Sigmoid colon (tissue), 7 donors: ENCODE data around the gene PLA2R1. TPM values are rescaled to one million over a fixed set of nuclear protein-coding genes. Genes with fewer than 3 reads are reported as not detected.

ENCODE experiments used
- DNase-seq: peaks from one replicate; pipeline ENCODE4 v3.0.0-alpha.2; 2019
- H3K27ac ChIP-seq, 4 donors: fragments of 200-600 bp; sonication (generic); one replicate each; pipeline ENCODE4 v1.5.1; 2016 to 2019; ENCODE audit warnings: mild to moderate bottlenecking in 1 of 4
- H3K27me3 ChIP-seq, 3 donors: fragments of 200-600 bp; sonication (generic); one replicate each; pipeline ENCODE4 v1.5.1; 2019; ENCODE audit warnings: mild to moderate bottlenecking in 1 of 3
- H3K36me3 ChIP-seq, 4 donors: fragments of 200-600 bp; sonication (generic); one replicate each; pipeline ENCODE4 v1.5.1; 2016 to 2019
- H3K4me1 ChIP-seq, 4 donors: fragments of 200-600 bp; sonication (generic); one replicate each; pipeline ENCODE4 v1.5.1; 2017 to 2019
- H3K4me3 ChIP-seq, 4 donors: fragments of 200-600 bp; sonication (generic); one replicate each; pipeline ENCODE4 v1.5.1; 2017 to 2019; ENCODE audit warnings: mild to moderate bottlenecking in 2 of 4, moderate library complexity in 1 of 4
- H3K9me3 ChIP-seq, 4 donors: fragments of 200-600 bp in 3 of 4; sonication (generic) in 3 of 4; one replicate each; pipeline versions ENCODE4 v1.5.1 to v1.6.1; 2013 to 2019
- EP300 ChIP-seq, 4 donors: sonication (generic); formaldehyde crosslinking; IDR thresholded peaks; one replicate each; pipeline ENCODE4 v1.6.1; 2017; ENCODE audit warnings: antibody characterized with exemption in 4 of 4
- POLR2A ChIP-seq, 2 donors: fragments of 450-650 bp; IDR thresholded peaks; one replicate each; pipeline ENCODE4 v1.6.1; 2016; ENCODE audit warnings: antibody characterized with exemption in 2 of 2, mild to moderate bottlenecking in 2 of 2, moderate library complexity in 2 of 2
- POLR2AphosphoS5 ChIP-seq, 4 donors: sonication (generic); formaldehyde crosslinking; IDR thresholded peaks; one replicate each; pipeline ENCODE4 v1.6.1; 2017; ENCODE audit warnings: antibody characterized with exemption in 4 of 4
- WGBS, 2 donors: extraction: QIAGEN DNeasy Blood & Tissue Kit; methylation state at CpG; one replicate each; pipeline ENCODE4 v1.1.7; 2013; 5-methylcytosine and 5-hydroxymethylcytosine counted together
- intact Hi-C: fragments of 100-400 bp; cut with DNase I; formaldehyde crosslinking; loops from one replicate; pipeline ENCODE4 v1.15.1; 2023
- polyA plus RNA-seq, 3 donors: library from polyadenylated mRNA; stranded (reverse); fragments of 200-250 nt; gene quantifications; one replicate each; pipeline ENCODE4 v1.2.3, GENCODE V29; 2013
- total RNA-seq, 4 donors: library from RNA; depleted of rRNA; stranded (reverse); fragments of >200 nt; gene quantifications; one replicate each; pipeline ENCODE4 v1.1.0, GENCODE V29; 2016
- TF ChIP-seq, protein P1 (sequence below), 4 experiments: fragments of 450-650 bp in 3 of 4; fragments of 200-600 bp in 1 of 4; IDR thresholded peaks; one replicate each; pipeline ENCODE4 v1.5.1; 2016 to 2019; ENCODE audit warnings: antibody characterized with exemption in 4 of 4, mild to moderate bottlenecking in 3 of 4, moderate library complexity in 2 of 4
- donor health status: healthy with polysubstance abuse.
- donor health status: Bipolar disorder and iron deficiency.
- donor health status: healthy.

The PLA2R1 gene
- total and polyA plus RNA-seq, 7 donors: 0.23 to 19.7 (median 3.9) TPM

- Histone ChIP-seq H3K27me3 (no peaks in the 10 kb centered on the region), H3K4me1 (peaks cover 0 to 4% (median 0%) of the 10 kb centered on the region in 4 donors), H3K9me3 (no peaks in the 10 kb centered on the region), H3K27ac (no peak overlapping the region), H3K4me3 (no peak overlapping the region), H3K36me3 (no peaks in the 10 kb centered on the region)
- intact Hi-C loops: no loop called here
- TF ChIP-seq POLR2A (IDR thresholded peaks at IDR 0.05): no peak
- TF ChIP-seq, protein P1, sequence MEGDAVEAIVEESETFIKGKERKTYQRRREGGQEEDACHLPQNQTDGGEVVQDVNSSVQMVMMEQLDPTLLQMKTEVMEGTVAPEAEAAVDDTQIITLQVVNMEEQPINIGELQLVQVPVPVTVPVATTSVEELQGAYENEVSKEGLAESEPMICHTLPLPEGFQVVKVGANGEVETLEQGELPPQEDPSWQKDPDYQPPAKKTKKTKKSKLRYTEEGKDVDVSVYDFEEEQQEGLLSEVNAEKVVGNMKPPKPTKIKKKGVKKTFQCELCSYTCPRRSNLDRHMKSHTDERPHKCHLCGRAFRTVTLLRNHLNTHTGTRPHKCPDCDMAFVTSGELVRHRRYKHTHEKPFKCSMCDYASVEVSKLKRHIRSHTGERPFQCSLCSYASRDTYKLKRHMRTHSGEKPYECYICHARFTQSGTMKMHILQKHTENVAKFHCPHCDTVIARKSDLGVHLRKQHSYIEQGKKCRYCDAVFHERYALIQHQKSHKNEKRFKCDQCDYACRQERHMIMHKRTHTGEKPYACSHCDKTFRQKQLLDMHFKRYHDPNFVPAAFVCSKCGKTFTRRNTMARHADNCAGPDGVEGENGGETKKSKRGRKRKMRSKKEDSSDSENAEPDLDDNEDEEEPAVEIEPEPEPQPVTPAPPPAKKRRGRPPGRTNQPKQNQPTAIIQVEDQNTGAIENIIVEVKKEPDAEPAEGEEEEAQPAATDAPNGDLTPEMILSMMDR (IDR thresholded peaks at IDR 0.05): no peak
- 80 to 87% methylated on average over 1 of the region's 1 CpG for WGBS, 2 donors
- DNase-seq: no peak
These were observed 43.0 kb upstream of the PLA2R1 start for GRCh38 chr2:160105366-160105765.

DNA sequence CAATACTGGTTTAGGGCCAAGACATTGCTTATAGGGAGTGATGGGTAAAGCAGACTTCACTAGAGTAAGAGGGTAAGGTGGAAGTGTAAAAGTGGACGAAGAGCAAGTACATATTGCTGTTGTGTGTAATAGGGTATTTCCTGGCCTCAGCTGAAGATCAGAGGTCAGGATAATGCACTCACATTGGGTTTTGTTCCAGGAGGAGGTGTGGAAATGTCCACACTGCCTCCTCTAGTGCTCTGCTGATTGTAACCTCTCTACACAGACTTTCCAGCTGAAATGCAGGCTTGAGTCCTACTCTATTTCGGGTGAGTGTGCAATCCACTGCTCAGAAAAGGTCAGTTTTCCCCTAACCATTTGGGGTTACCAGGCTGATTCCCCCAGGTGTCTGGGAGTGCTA is 41.7 kb upstream of the PLA2R1 start:
- H3K9me3 ChIP-seq: no peaks in the 10 kb centered on the region
- intact Hi-C loops: no loop called here
- DNase-seq: no peak
- WGBS, 2 donors: 46 to 64% methylated on average over 2 of the region's 2 CpGs
- H3K4me1 ChIP-seq: no peaks in the 10 kb centered on the region
- no peak overlapping the region for H3K4me3 ChIP-seq
- H3K27me3 ChIP-seq: no peaks in the 10 kb centered on the region
- H3K27ac ChIP-seq: no peak overlapping the region
- TF ChIP-seq EP300 (IDR thresholded peaks at IDR 0.05) (no peak), POLR2AphosphoS5 (IDR thresholded peaks at IDR 0.05) (no peak), POLR2A (IDR thresholded peaks at IDR 0.05) (no peak)
- TF ChIP-seq, protein P1 (IDR thresholded peaks at IDR 0.05): no peak
- no peaks in the 10 kb centered on the region for H3K36me3 ChIP-seq

DNA sequence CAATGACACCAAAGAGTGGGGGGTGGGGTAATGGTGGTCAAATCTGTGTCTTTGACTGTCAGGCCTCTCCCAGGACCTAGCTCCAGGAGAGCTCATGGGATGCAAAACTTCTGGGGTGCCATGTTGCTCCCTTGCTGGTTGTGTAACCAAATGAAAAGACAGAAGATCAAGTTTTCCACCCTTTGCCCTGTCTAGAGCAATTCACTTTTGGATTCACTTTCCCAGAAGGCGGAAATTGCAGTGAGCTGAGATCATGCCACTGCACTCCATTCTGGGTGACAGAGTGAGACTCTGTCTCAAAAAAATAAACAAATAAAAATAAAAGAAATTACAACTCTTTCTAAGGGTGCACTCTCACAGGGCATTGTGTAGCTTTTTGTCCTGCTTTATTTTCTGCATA is 34.9 kb upstream of the PLA2R1 start:
- 30 to 70% methylated on average over 1 of the region's 1 CpG for WGBS, 2 donors
- Histone ChIP-seq H3K4me3 (no peak overlapping the region), H3K36me3 (no peaks in the 10 kb centered on the region), H3K27me3 (no peaks in the 10 kb centered on the region), H3K27ac (no peak overlapping the region), H3K9me3 (peaks cover 0 to 6% (median 2%) of the 10 kb centered on the region in 4 donors), H3K4me1 (no peaks in the 10 kb centered on the region)
- intact Hi-C loops: no loop called here
- no peak for DNase-seq
- TF ChIP-seq, protein P1 (IDR thresholded peaks at IDR 0.05): no peak
- no peak for TF ChIP-seq POLR2A (IDR thresholded peaks at IDR 0.05)
- TF ChIP-seq POLR2AphosphoS5 (IDR thresholded peaks at IDR 0.05): no peak
- no peak for TF ChIP-seq EP300 (IDR thresholded peaks at IDR 0.05)

DNA sequence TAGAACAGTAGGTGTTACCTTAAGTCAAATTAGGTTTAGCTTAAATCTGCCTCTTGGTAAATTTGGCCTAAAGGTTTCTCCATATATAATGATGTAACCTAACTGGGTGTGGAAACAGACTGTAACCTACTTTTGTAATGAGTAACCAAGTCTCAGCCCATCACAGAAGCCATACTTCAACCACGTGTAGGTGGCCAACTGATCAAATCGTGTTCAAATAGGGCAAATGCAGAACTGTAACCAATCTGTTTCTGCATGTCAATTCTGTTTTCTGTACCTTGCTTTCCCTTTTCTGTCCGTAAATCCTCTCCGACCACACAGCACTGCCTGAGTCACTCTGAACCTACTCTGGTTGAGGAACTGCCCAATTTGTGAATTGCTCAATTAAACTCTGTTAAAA is 34.0 kb upstream of the PLA2R1 start:
- Histone ChIP-seq H3K27me3 (no peaks in the 10 kb centered on the region), H3K27ac (no peak overlapping the region), H3K9me3 (peaks cover 0 to 6% (median 2%) of the 10 kb centered on the region in 4 donors), H3K4me3 (no peak overlapping the region), H3K4me1 (no peaks in the 10 kb centered on the region), H3K36me3 (no peaks in the 10 kb centered on the region)
- WGBS, 2 donors: 75 to 77% methylated on average over 4 of the region's 4 CpGs
- no peak for DNase-seq
- TF ChIP-seq POLR2A (IDR thresholded peaks at IDR 0.05) (no peak), POLR2AphosphoS5 (IDR thresholded peaks at IDR 0.05) (no peak), EP300 (IDR thresholded peaks at IDR 0.05) (no peak)
- TF ChIP-seq, protein P1 (IDR thresholded peaks at IDR 0.05): no peak
- intact Hi-C loops: no loop called here

DNA sequence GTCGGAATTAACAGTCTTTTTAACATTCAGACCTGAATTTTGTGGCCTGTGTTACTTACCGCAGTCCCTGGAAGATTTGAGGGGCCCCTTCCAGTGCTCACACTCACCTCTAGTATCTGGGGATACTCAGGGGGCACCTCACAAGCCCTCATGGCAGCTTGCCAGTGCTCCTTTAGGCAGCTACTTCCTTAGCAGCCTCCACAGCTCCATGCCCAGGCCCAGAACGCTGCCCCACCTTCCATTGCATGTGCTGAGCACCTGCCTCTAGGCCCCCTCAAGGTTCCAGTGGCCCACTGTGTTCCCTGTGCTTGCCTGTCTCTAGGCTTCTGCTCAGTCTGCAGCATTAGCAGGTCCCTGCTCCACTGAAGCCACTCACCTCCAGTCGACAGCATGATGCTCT is 30.0 kb upstream of the PLA2R1 start:
- intact Hi-C loops: no loop called here
- Histone ChIP-seq H3K27me3 (no peaks in the 10 kb centered on the region), H3K27ac (no peak overlapping the region), H3K36me3 (no peaks in the 10 kb centered on the region), H3K4me3 (no peak overlapping the region), H3K9me3 (peaks cover 22 to 29% (median 25%) of the 10 kb centered on the region in 4 donors), H3K4me1 (no peaks in the 10 kb centered on the region)
- DNase-seq: no peak
- no peak for TF ChIP-seq POLR2AphosphoS5 (IDR thresholded peaks at IDR 0.05)
- TF ChIP-seq POLR2A (IDR thresholded peaks at IDR 0.05): no peak
- no peak for TF ChIP-seq EP300 (IDR thresholded peaks at IDR 0.05)
- WGBS, 2 donors: 91 to 92% methylated on average over 4 of the region's 4 CpGs
